Measurements from ENCODE around the gene CD44.

GRCh38 chr11:35153280-35153679 lies 14.3 kb downstream of the CD44 start:
- no peak for TF ChIP-seq CTCF (IDR thresholded peaks at IDR 0.05)
- no peak for TF ChIP-seq POLR2A (IDR thresholded peaks at IDR 0.05)

Data from thyroid gland (tissue), 4 donors.